Neural cell (in vitro differentiated cells): ENCODE measurements around the gene LRRC8D. TPM values are rescaled to one million over a fixed set of nuclear protein-coding genes. Genes with fewer than 3 reads are reported as not detected.

Experiments
- H2AFZ ChIP-seq: fragments of 200-600, 300-800 bp; sonication (generic), shearing (Covaris generic); 2 replicates; pipeline ENCODE4 v1.6.0; 2014; ENCODE audit warnings: low read depth, mild to moderate bottlenecking, antibody characterized with exemption, low read length, moderate library complexity
- H3F3A ChIP-seq: fragments of 200-600 bp; shearing (Covaris generic); 2 replicates; pipeline ENCODE4 v1.6.1; 2016; ENCODE audit warnings: mild to moderate bottlenecking, moderate library complexity, mixed read lengths, antibody characterized with exemption, low read length; ENCODE audit not compliant: insufficient read depth, poor library complexity, severe bottlenecking
- H3K27ac ChIP-seq: fragments of 200-600, 300-800 bp; sonication (generic), shearing (Covaris generic); 2 replicates; pipeline ENCODE4 v1.5.1; 2014; ENCODE audit warnings: mild to moderate bottlenecking, low read length, moderate library complexity
- H3K27me3 ChIP-seq: fragments of 300-800, 200-600 bp; sonication (generic), shearing (Covaris generic); 2 replicates; pipeline ENCODE4 v1.6.0; 2014; ENCODE audit warnings: mild to moderate bottlenecking, low read depth, low read length, moderate library complexity; ENCODE audit not compliant: insufficient read depth
- H3K36me3 ChIP-seq: fragments of 300-800, 200-600 bp; sonication (generic), shearing (Covaris generic); 2 replicates; pipeline ENCODE4 v1.5.1; 2014; ENCODE audit warnings: mild to moderate bottlenecking, antibody characterized with exemption, low read length, moderate library complexity; ENCODE audit not compliant: insufficient read depth
- H3K4me2 ChIP-seq: fragments of 300-800, 200-600 bp; sonication (generic), shearing (Covaris generic); 2 replicates; pipeline ENCODE4 v1.6.0; 2014; ENCODE audit warnings: mild to moderate bottlenecking, low read length
- H3K4me3 ChIP-seq: fragments of 300-800, 200-600 bp; sonication (generic), shearing (Covaris generic); 2 replicates; pipeline ENCODE4 v1.5.1; 2014; ENCODE audit warnings: mild to moderate bottlenecking, low read length, moderate library complexity
- H3K79me2 ChIP-seq: fragments of 200-600 bp; shearing (Covaris generic); replicated peaks from 2 replicates; pipeline ENCODE4 v1.6.0; 2014; ENCODE audit warnings: mild to moderate bottlenecking, low read length, moderate library complexity; ENCODE audit not compliant: insufficient read depth
- H3K9ac ChIP-seq: fragments of 300-800, 200-600 bp; sonication (generic), shearing (Covaris generic); 2 replicates; pipeline ENCODE4 v1.6.1; 2016; ENCODE audit warnings: mild to moderate bottlenecking, low read length, mixed read lengths
- H3K9me2 ChIP-seq: fragments of 200-600 bp; shearing (Covaris generic); 2 replicates; pipeline ENCODE4 v1.6.1; 2016; ENCODE audit warnings: mild to moderate bottlenecking, low read length, mixed read lengths; ENCODE audit not compliant: insufficient read depth
- H3K9me3 ChIP-seq: fragments of 200-600, 300-800 bp; sonication (generic), shearing (Covaris generic); 2 replicates; pipeline ENCODE4 v1.6.1; 2016; ENCODE audit warnings: mild to moderate bottlenecking, mixed run types, low read length, moderate library complexity, mixed read lengths
- H4K20me1 ChIP-seq: fragments of 200-600 bp; shearing (Covaris generic); 2 replicates; pipeline ENCODE4 v1.6.1; 2016; ENCODE audit warnings: mild to moderate bottlenecking, mixed run types; ENCODE audit not compliant: insufficient read depth
- EP300 ChIP-seq: fragments of 450-650 bp; conservative IDR thresholded peaks from 2 replicates; pipeline ENCODE4 v1.6.1; 2014; ENCODE audit warnings: antibody characterized with exemption, mild to moderate bottlenecking, moderate library complexity; ENCODE audit not compliant: poor library complexity, severe bottlenecking
- EZH2 ChIP-seq: fragments of 200-600, 300-800 bp; shearing (Covaris generic), sonication (generic); IDR thresholded peaks from 2 replicates; pipeline ENCODE4 v1.6.1; 2014; ENCODE audit warnings: antibody characterized with exemption, low read length, borderline replicate concordance, mild to moderate bottlenecking; ENCODE audit not compliant: insufficient read depth, poor library complexity, severe bottlenecking
- MXI1 ChIP-seq: fragments of 450-650 bp; conservative IDR thresholded peaks from 2 replicates; pipeline ENCODE4 v1.6.1; 2014; ENCODE audit warnings: antibody characterized with exemption, mild to moderate bottlenecking; ENCODE audit not compliant: poor library complexity, severe bottlenecking
- POLR2AphosphoS5 ChIP-seq: IDR thresholded peaks from 2 replicates; pipeline ENCODE4 v1.6.1; 2012
- RAD21 ChIP-seq: fragments of 450-650 bp; conservative IDR thresholded peaks from 2 replicates; pipeline ENCODE4 v1.6.1; 2014; ENCODE audit warnings: antibody characterized with exemption, mild to moderate bottlenecking, moderate library complexity
- SMC3 ChIP-seq: fragments of 450-650 bp; conservative IDR thresholded peaks from 2 replicates; pipeline ENCODE4 v1.6.1; 2014; ENCODE audit warnings: antibody characterized with exemption, mild to moderate bottlenecking, moderate library complexity; ENCODE audit not compliant: poor library complexity
- TAF1 ChIP-seq: IDR thresholded peaks from 2 replicates; pipeline ENCODE4 v1.6.1; 2012; ENCODE audit warnings: low read depth
- polyA plus RNA-seq: library from polyadenylated mRNA; depleted of rRNA; stranded (reverse); fragments of >200 nt; gene quantifications from 2 replicates; pipeline ENCODE4 v1.2.3, GENCODE V29; 2014
- TF ChIP-seq, protein P1 (sequence below): IDR thresholded peaks from 2 replicates; pipeline ENCODE4 v1.6.1; 2012; ENCODE audit warnings: borderline replicate concordance
- TF ChIP-seq, protein P2 (sequence below): fragments of 450-650 bp; IDR thresholded peaks from 2 replicates; pipeline ENCODE4 v1.5.1; 2014; ENCODE audit warnings: antibody characterized with exemption, mild to moderate bottlenecking, moderate library complexity; ENCODE audit not compliant: poor library complexity, severe bottlenecking

Gene LRRC8D
- polyA plus RNA-seq, 1 donor from 2014 or later = 43.7 TPM

DNA sequence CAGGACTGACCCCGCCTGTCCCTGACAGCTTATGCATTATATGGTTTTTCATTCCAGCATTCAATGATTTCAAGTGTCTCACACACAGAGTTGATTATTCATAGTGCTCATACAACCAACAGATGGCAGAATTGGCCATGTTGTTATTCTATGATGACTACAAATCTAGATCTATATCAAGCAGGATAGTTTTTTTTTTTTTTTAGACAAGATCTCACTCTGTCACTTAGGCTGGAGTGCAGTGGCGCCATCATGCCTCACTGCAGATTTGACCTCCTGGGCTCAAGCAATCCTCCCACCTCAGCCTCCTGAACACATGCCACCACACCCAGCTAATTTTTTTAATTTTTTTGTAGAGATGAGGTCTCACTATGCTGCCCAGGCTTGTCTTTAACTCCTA, 40.1 kb upstream of the LRRC8D start:
- no peaks in the 10 kb centered on the region for H4K20me1 ChIP-seq
- no peaks in the 10 kb centered on the region for H3K9me3 ChIP-seq
- no peak overlapping the region for H2AFZ ChIP-seq
- no peaks in the 10 kb centered on the region for H3K36me3 ChIP-seq
- no peaks in the 10 kb centered on the region for H3K79me2 ChIP-seq
- TF ChIP-seq, protein P1, sequence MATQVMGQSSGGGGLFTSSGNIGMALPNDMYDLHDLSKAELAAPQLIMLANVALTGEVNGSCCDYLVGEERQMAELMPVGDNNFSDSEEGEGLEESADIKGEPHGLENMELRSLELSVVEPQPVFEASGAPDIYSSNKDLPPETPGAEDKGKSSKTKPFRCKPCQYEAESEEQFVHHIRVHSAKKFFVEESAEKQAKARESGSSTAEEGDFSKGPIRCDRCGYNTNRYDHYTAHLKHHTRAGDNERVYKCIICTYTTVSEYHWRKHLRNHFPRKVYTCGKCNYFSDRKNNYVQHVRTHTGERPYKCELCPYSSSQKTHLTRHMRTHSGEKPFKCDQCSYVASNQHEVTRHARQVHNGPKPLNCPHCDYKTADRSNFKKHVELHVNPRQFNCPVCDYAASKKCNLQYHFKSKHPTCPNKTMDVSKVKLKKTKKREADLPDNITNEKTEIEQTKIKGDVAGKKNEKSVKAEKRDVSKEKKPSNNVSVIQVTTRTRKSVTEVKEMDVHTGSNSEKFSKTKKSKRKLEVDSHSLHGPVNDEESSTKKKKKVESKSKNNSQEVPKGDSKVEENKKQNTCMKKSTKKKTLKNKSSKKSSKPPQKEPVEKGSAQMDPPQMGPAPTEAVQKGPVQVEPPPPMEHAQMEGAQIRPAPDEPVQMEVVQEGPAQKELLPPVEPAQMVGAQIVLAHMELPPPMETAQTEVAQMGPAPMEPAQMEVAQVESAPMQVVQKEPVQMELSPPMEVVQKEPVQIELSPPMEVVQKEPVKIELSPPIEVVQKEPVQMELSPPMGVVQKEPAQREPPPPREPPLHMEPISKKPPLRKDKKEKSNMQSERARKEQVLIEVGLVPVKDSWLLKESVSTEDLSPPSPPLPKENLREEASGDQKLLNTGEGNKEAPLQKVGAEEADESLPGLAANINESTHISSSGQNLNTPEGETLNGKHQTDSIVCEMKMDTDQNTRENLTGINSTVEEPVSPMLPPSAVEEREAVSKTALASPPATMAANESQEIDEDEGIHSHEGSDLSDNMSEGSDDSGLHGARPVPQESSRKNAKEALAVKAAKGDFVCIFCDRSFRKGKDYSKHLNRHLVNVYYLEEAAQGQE = no peak
- TF ChIP-seq EZH2 (no peak), TAF1 (no peak), POLR2AphosphoS5 (no peak), RAD21 (peak; percentile 51), SMC3 (peak; percentile 46)
- TF ChIP-seq, protein P2, sequence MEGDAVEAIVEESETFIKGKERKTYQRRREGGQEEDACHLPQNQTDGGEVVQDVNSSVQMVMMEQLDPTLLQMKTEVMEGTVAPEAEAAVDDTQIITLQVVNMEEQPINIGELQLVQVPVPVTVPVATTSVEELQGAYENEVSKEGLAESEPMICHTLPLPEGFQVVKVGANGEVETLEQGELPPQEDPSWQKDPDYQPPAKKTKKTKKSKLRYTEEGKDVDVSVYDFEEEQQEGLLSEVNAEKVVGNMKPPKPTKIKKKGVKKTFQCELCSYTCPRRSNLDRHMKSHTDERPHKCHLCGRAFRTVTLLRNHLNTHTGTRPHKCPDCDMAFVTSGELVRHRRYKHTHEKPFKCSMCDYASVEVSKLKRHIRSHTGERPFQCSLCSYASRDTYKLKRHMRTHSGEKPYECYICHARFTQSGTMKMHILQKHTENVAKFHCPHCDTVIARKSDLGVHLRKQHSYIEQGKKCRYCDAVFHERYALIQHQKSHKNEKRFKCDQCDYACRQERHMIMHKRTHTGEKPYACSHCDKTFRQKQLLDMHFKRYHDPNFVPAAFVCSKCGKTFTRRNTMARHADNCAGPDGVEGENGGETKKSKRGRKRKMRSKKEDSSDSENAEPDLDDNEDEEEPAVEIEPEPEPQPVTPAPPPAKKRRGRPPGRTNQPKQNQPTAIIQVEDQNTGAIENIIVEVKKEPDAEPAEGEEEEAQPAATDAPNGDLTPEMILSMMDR = peak; percentile 57
- no peak overlapping the region for H3K9ac ChIP-seq
- no peak overlapping the region for H3K4me3 ChIP-seq
- H3K9me2 ChIP-seq = no peaks in the 10 kb centered on the region
- H3K27ac ChIP-seq = no peak overlapping the region
- no peaks in the 10 kb centered on the region for H3K27me3 ChIP-seq
- H3F3A ChIP-seq = no peaks in the 10 kb centered on the region
- no peak overlapping the region for H3K4me2 ChIP-seq

GRCh38 chr1:89781494-89782126, 39.2 kb upstream of the LRRC8D start:
- Histone ChIP-seq H3K4me3 (no peak overlapping the region), H4K20me1 (no peaks in the 10 kb centered on the region), H3F3A (no peaks in the 10 kb centered on the region), H3K4me2 (no peak overlapping the region), H3K36me3 (no peaks in the 10 kb centered on the region), H3K27me3 (no peaks in the 10 kb centered on the region), H3K9me2 (no peaks in the 10 kb centered on the region), H3K79me2 (no peaks in the 10 kb centered on the region), H3K9ac (no peak overlapping the region), H2AFZ (no peak overlapping the region), H3K27ac (no peak overlapping the region), H3K9me3 (no peaks in the 10 kb centered on the region)
- TF ChIP-seq TAF1 = no peak
- no peak for TF ChIP-seq SMC3
- no peak for TF ChIP-seq RAD21
- TF ChIP-seq EP300 = no peak

DNA sequence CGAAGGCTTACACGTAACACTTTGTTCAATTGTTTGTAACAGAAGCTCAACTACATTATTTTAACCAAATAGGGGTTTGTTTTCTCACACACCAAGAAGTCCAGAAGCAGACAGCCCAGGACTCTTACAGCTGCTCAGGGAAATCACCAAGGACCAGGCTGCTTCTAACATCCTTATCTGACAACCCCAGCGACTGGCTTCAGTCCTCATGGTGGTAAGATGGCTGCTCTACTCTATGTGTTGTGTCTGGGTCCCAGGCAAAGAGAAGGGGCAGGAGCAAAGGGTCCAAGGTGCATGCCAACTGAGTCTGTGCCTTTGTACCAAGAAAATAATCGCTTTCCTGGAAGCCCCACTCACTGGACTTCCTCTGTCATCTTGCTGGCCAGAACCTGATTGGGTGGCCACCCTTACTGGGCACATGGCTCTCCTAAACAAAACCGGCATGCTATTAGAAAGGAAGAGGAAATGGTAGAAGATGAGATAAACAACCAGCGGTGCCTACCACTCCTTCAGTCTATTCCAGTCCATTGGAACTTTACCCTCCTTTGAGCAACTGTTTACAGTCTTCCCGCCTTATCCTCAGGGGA, 34.1 kb upstream of the LRRC8D start:
- H4K20me1 ChIP-seq = no peaks in the 10 kb centered on the region
- TF ChIP-seq SMC3 = no peak
- no peak for TF ChIP-seq EZH2
- no peak for TF ChIP-seq TAF1
- TF ChIP-seq, protein P2 = no peak
- TF ChIP-seq MXI1 = no peak
- TF ChIP-seq, protein P1 = no peak
- no peak for TF ChIP-seq EP300
- TF ChIP-seq RAD21 = no peak
- no peaks in the 10 kb centered on the region for H3K9me2 ChIP-seq
- H3K27ac ChIP-seq = no peak overlapping the region
- H3K4me2 ChIP-seq = no peak overlapping the region
- H3F3A ChIP-seq = no peaks in the 10 kb centered on the region
- no peaks in the 10 kb centered on the region for H3K36me3 ChIP-seq
- no peak overlapping the region for H2AFZ ChIP-seq
- H3K27me3 ChIP-seq = no peaks in the 10 kb centered on the region
- no peaks in the 10 kb centered on the region for H3K79me2 ChIP-seq
- H3K4me3 ChIP-seq = no peak overlapping the region
- no peaks in the 10 kb centered on the region for H3K9me3 ChIP-seq
- no peak overlapping the region for H3K9ac ChIP-seq
